IMR-90 (cell line): Measurements from ENCODE around the gene TRA2B. TPM values are rescaled to one million over a fixed set of nuclear protein-coding genes. Genes with fewer than 3 reads are reported as not detected.
A peak's percentile ranks its signal among the peaks of the same experiment; 100 is the strongest.

ENCODE experiments used
- ATAC-seq: fragments of 200-7000 bp; cut with Tn5 transposase; 2 replicates; pipeline ENCODE4 v1.9.1; 2020; ENCODE audit warnings: low read depth, mild to moderate bottlenecking, moderate library complexity
- BruUV-seq: library from RNA; stranded (reverse); fragments of 400-500 nt; replicated peaks from 2 replicates; lab custom pipeline; 2021; lab: Mats Ljungman, UMichigan
- CTCF ChIA-PET: fragments of 300-600 bp; formaldehyde crosslinking; extraction: SDS; loops from one replicate; lab custom pipeline; 2021; ENCODE audit warnings: antibody characterized with exemption; lab: Yijun Ruan, JAX
- POLR2A ChIA-PET: fragments of 300-600 bp; sonication (Branson Sonifier 250); formaldehyde crosslinking; loops from one replicate; lab custom pipeline; 2022; ENCODE audit warnings: antibody characterized with exemption; ENCODE audit not compliant: unreplicated experiment; lab: Charles Lee
- DNase-seq: peaks from one replicate; pipeline ENCODE4 v3.0.0; 2013
- H2AFZ ChIP-seq: replicated peaks from 2 replicates; pipeline ENCODE3; 2013; ENCODE audit warnings: low read length, mild to moderate bottlenecking; ENCODE audit not compliant: poor library complexity
- H2AK5ac ChIP-seq: 2 replicates; pipeline ENCODE4 v1.6.1; 2013; ENCODE audit warnings: low read depth, low read length, inconsistent platforms
- H2AK9ac ChIP-seq: replicated peaks from 2 replicates; pipeline ENCODE3; 2013; ENCODE audit warnings: mild to moderate bottlenecking, low read depth, low read length, moderate library complexity; ENCODE audit not compliant: poor library complexity
- H2BK120ac ChIP-seq: 2 replicates; pipeline ENCODE4 v1.6.1; 2013; ENCODE audit warnings: low read depth, low read length, inconsistent platforms
- H2BK15ac ChIP-seq: 3 replicates; pipeline ENCODE4 v1.6.1; 2013; ENCODE audit warnings: low read depth, low read length, inconsistent platforms
- H2BK20ac ChIP-seq: 2 replicates; pipeline ENCODE4 v1.6.1; 2013; ENCODE audit warnings: low read depth, mild to moderate bottlenecking, inconsistent platforms, low read length, moderate library complexity
- H2BK5ac ChIP-seq: 2 replicates; pipeline ENCODE4 v1.6.1; 2013; ENCODE audit warnings: mild to moderate bottlenecking, low read depth, low read length, inconsistent platforms; ENCODE audit not compliant: poor library complexity, severe bottlenecking
- H3K14ac ChIP-seq: replicated peaks from 2 replicates; pipeline ENCODE4 v1.6.1; 2013; ENCODE audit warnings: low read depth, low read length, inconsistent platforms
- H3K18ac ChIP-seq: 2 replicates; pipeline ENCODE4 v1.6.1; 2013; ENCODE audit warnings: low read depth, low read length, control low read depth
- H3K23ac ChIP-seq: 2 replicates; pipeline ENCODE4 v1.6.1; 2013; ENCODE audit warnings: low read depth, low read length, inconsistent platforms
- H3K27ac ChIP-seq: 2 replicates; pipeline ENCODE4 v1.5.1; 2013; ENCODE audit warnings: mild to moderate bottlenecking, control low read depth, low read length; ENCODE audit not compliant: insufficient read depth
- H3K27me3 ChIP-seq: 2 replicates; pipeline ENCODE4 v1.6.1; 2013; ENCODE audit warnings: low read length; ENCODE audit not compliant: control insufficient read depth, insufficient read depth
- H3K36me3 ChIP-seq: 2 replicates; pipeline ENCODE4 v1.6.1; 2013; ENCODE audit warnings: low read length, mixed read lengths; ENCODE audit not compliant: control insufficient read depth, insufficient read depth
- H3K4ac ChIP-seq: 2 replicates; pipeline ENCODE4 v1.6.1; 2013; ENCODE audit warnings: low read depth, low read length, inconsistent platforms
- H3K4me1 ChIP-seq: 2 replicates; pipeline ENCODE4 v1.6.1; 2013; ENCODE audit warnings: low read length, mixed read lengths; ENCODE audit not compliant: control insufficient read depth, insufficient read depth
- H3K4me2 ChIP-seq: 2 replicates; pipeline ENCODE4 v1.6.1; 2013; ENCODE audit warnings: low read depth, mild to moderate bottlenecking, control low read depth, low read length, moderate library complexity
- H3K4me3 ChIP-seq: 2 replicates; pipeline ENCODE4 v1.5.1; 2013; ENCODE audit warnings: low read depth, mild to moderate bottlenecking, control low read depth, low read length, moderate library complexity; ENCODE audit not compliant: insufficient read depth
- H3K56ac ChIP-seq: 2 replicates; pipeline ENCODE4 v1.6.1; 2013; ENCODE audit warnings: low read length, inconsistent platforms; ENCODE audit not compliant: insufficient read depth; ENCODE audit errors: extremely low read depth
- H3K79me1 ChIP-seq, 2 experiments: 2 replicates each; pipeline ENCODE4 v1.6.1; 2013; ENCODE audit warnings: low read length in 2 of 2, inconsistent platforms in 1 of 2, low read depth in 1 of 2
- H3K9ac ChIP-seq: 2 replicates; pipeline ENCODE4 v1.6.1; 2013; ENCODE audit warnings: low read depth, low read length, control low read depth
- H3K9me1 ChIP-seq: 2 replicates; pipeline ENCODE4 v1.6.1; 2013; ENCODE audit warnings: low read length, inconsistent platforms; ENCODE audit not compliant: insufficient read depth
- H3K9me3 ChIP-seq: 2 replicates; pipeline ENCODE4 v1.6.1; 2013; ENCODE audit warnings: low read length; ENCODE audit not compliant: control insufficient read depth, insufficient read depth
- H4K20me1 ChIP-seq: 2 replicates; pipeline ENCODE4 v1.6.1; 2013; ENCODE audit warnings: low read length, inconsistent platforms; ENCODE audit not compliant: insufficient read depth
- H4K5ac ChIP-seq: 2 replicates; pipeline ENCODE4 v1.6.1; 2013; ENCODE audit warnings: mild to moderate bottlenecking, low read depth, low read length, control low read depth
- H4K8ac ChIP-seq, 2 experiments: 2 replicates each; pipeline ENCODE4 v1.6.1; 2013; ENCODE audit warnings: low read depth in 2 of 2, low read length in 2 of 2, control low read depth in 1 of 2, inconsistent platforms in 1 of 2
- H4K91ac ChIP-seq: 2 replicates; pipeline ENCODE4 v1.6.1; 2013; ENCODE audit warnings: low read depth, low read length, inconsistent platforms; ENCODE audit not compliant: insufficient read depth
- BHLHE40 ChIP-seq: fragments of 150-350 bp; IDR thresholded peaks from 2 replicates; pipeline ENCODE4 v1.6.1; 2016; ENCODE audit warnings: mild to moderate bottlenecking, low read depth, low read length
- CHD1 ChIP-seq: IDR thresholded peaks from 2 replicates; pipeline ENCODE4 v1.6.1; 2012; ENCODE audit warnings: low read depth, low read length, improper control_type of control experiment
- FOS ChIP-seq: fragments of 150-350 bp; IDR thresholded peaks from 2 replicates; pipeline ENCODE4 v1.6.1; 2016; ENCODE audit warnings: low read depth, low read length
- MAFK ChIP-seq: IDR thresholded peaks from 2 replicates; pipeline ENCODE4 v1.6.1; 2012; ENCODE audit warnings: low read depth, low read length, improper control_type of control experiment
- MAZ ChIP-seq: IDR thresholded peaks from 2 replicates; pipeline ENCODE4 v1.6.1; 2012; ENCODE audit warnings: low read depth, mild to moderate bottlenecking, low read length, improper control_type of control experiment, moderate library complexity, borderline replicate concordance
- MXI1 ChIP-seq: IDR thresholded peaks from 2 replicates; pipeline ENCODE4 v1.6.1; 2012; ENCODE audit warnings: low read depth, mild to moderate bottlenecking, low read length, moderate library complexity, borderline replicate concordance
- POLR2A ChIP-seq: IDR thresholded peaks from 2 replicates; pipeline ENCODE4 v1.6.1; 2012; ENCODE audit warnings: mild to moderate bottlenecking, low read depth, low read length
- RAD21 ChIP-seq: IDR thresholded peaks from 2 replicates; pipeline ENCODE4 v1.6.1; 2012; ENCODE audit warnings: low read length, improper control_type of control experiment
- RCOR1 ChIP-seq: IDR thresholded peaks from 2 replicates; pipeline ENCODE4 v1.6.1; 2012; ENCODE audit warnings: mild to moderate bottlenecking, low read length, improper control_type of control experiment; ENCODE audit not compliant: insufficient replicate concordance
- SMC3 ChIP-seq: fragments of 150-350 bp; IDR thresholded peaks from 2 replicates; pipeline ENCODE4 v1.6.1; 2016; ENCODE audit warnings: low read depth, mild to moderate bottlenecking, antibody characterized with exemption, low read length, moderate library complexity
- WGBS, 2 experiments: methylation state at CpG; one replicate each; pipeline versions ENCODE4 v1.1.5 to v1.1.7; 2013; ENCODE audit warnings: missing lambda C conversion rate in 2 of 2; ENCODE audit not compliant: insufficient read length in 1 of 2; ENCODE audit errors: extremely low coverage in 2 of 2; 5-methylcytosine and 5-hydroxymethylcytosine counted together
- dilution Hi-C: fragments of 300-500 bp; cut with HindIII; formaldehyde crosslinking; loops from one replicate; pipeline ENCODE4 v1.14.3; 2018; ENCODE audit warnings: low sequenced_read_pairs; ENCODE audit not compliant: unreplicated experiment
- in situ Hi-C: fragments of 300-500 bp; cut with MboI; formaldehyde crosslinking; loops from 3 replicates; pipeline ENCODE4 v1.14.3; 2019; ENCODE audit warnings: low sequenced_read_pairs, inconsistent platforms, mixed read lengths
- intact Hi-C: fragments of 100-400 bp; cut with micrococcal nuclease; formaldehyde crosslinking; loops from 2 replicates; pipeline ENCODE4 v1.10.0; 2022
- polyA plus RNA-seq, 3 experiments: library from polyadenylated mRNA; depleted of rRNA; stranded (reverse); fragments of >200 nt; gene quantifications; 2 replicates each; pipeline ENCODE4 v1.2.3, GENCODE V29; 2012; ENCODE audit warnings: low replicate concordance in 1 of 3
- total RNA-seq: library from RNA; depleted of rRNA; stranded (reverse); fragments of >200 nt; gene quantifications from 2 replicates; pipeline ENCODE4 v1.2.3, GENCODE V29; 2012
- TF ChIP-seq, protein P1 (sequence below): fragments of 150-350 bp; IDR thresholded peaks from 2 replicates; pipeline ENCODE4 v1.6.1; 2017; ENCODE audit warnings: mild to moderate bottlenecking, antibody characterized with exemption, low read length, low read depth
- TF ChIP-seq, protein P2 (sequence below): fragments of 150-350 bp; IDR thresholded peaks from 2 replicates; pipeline ENCODE4 v1.6.1; 2016; ENCODE audit warnings: low read depth, mild to moderate bottlenecking, low read length, moderate library complexity, borderline replicate concordance

The TRA2B gene
- total and polyA plus RNA-seq, 2 of the 4 experiments (the other 2 are of a cell fraction), result 127 to 208 TPM

DNA sequence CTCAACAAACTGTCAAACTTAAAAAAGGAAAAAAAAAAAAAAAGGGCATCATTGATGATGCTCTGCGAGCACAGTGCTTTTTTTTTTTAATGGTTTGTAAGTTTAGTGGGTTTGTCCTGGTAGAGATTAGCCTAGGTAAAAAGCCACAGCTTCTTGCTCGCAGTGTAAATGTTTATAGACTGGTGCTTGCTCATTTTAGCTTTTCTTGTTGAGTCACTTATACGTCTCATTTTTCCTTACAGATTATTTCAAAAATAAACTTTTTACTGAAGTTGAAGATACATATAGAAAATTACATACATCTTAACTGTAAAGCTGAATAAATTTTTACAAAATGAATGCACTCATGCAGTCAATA, 16.5 kb upstream of the TRA2B start:
- ChIA-PET POLR2A (no interaction called here), CTCF (interaction anchor here (0.5 to 3.8 kb wide), 4 partner anchors 10 to 586 kb away, joined by 3 to 40 read pairs (median 4); no protein-coding TSS in a partner anchor)
- Histone ChIP-seq H3K9me1 (no peaks in the 10 kb centered on the region), H3K79me1 (no peaks in the 10 kb centered on the region), H2AK9ac (no peak overlapping the region), H3K23ac (no peak overlapping the region), H3K14ac (no peak overlapping the region), H3K9ac (no peak overlapping the region), H3K4me3 (no peak overlapping the region), H3K4me1 (no peaks in the 10 kb centered on the region), H2AFZ (no peak overlapping the region), H2BK120ac (no peak overlapping the region), H3K4ac (no peak overlapping the region), H4K91ac (no peak overlapping the region), H4K20me1 (no peaks in the 10 kb centered on the region), H3K4me2 (no peak overlapping the region), H2BK15ac (no peak overlapping the region), H4K8ac (no peak overlapping the region), H2BK5ac (no peak overlapping the region), H3K18ac (no peak overlapping the region), H4K5ac (no peak overlapping the region), H2BK20ac (no peak overlapping the region), H3K9me3 (no peaks in the 10 kb centered on the region), H3K27ac (no peak overlapping the region), H2AK5ac (no peak overlapping the region), H3K36me3 (no peaks in the 10 kb centered on the region), H3K56ac (no peak overlapping the region), H3K27me3 (peaks cover 3% of the 10 kb centered on the region)
- no CpG with 5 or more reads among the region's 3 CpGs for WGBS, 2 experiments
- dilution Hi-C loops, result no loop called here
- TF ChIP-seq RAD21, result no peak
- no peak for TF ChIP-seq MAZ
- TF ChIP-seq, protein P1, sequence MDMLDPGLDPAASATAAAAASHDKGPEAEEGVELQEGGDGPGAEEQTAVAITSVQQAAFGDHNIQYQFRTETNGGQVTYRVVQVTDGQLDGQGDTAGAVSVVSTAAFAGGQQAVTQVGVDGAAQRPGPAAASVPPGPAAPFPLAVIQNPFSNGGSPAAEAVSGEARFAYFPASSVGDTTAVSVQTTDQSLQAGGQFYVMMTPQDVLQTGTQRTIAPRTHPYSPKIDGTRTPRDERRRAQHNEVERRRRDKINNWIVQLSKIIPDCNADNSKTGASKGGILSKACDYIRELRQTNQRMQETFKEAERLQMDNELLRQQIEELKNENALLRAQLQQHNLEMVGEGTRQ, result no peak
- no peak for TF ChIP-seq MAFK
- TF ChIP-seq CHD1, result no peak
- TF ChIP-seq, protein P2, sequence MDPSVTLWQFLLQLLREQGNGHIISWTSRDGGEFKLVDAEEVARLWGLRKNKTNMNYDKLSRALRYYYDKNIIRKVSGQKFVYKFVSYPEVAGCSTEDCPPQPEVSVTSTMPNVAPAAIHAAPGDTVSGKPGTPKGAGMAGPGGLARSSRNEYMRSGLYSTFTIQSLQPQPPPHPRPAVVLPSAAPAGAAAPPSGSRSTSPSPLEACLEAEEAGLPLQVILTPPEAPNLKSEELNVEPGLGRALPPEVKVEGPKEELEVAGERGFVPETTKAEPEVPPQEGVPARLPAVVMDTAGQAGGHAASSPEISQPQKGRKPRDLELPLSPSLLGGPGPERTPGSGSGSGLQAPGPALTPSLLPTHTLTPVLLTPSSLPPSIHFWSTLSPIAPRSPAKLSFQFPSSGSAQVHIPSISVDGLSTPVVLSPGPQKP, result no peak
- no peak for TF ChIP-seq SMC3
- TF ChIP-seq FOS, result no peak
- TF ChIP-seq RCOR1, result no peak
- no peak for TF ChIP-seq BHLHE40
- no peak for TF ChIP-seq MXI1
- no peak for TF ChIP-seq POLR2A
- BruUV-seq, result no TSS peak
- intact Hi-C loops, result no loop called here
- ATAC-seq (peak; percentile 82), DNase-seq (peak; percentile 59)
- in situ Hi-C loops, result no loop called here
